Suprapubic skin (tissue), 4 donors: ENCODE data around the gene ASZ1.

Source experiments
- POLR2A ChIP-seq, 2 donors: fragments of 450-650 bp; IDR thresholded peaks; one replicate each; pipeline ENCODE4 v1.6.1; 2017; ENCODE audit warnings: antibody characterized with exemption in 2 of 2, mild to moderate bottlenecking in 2 of 2, moderate library complexity in 2 of 2
- POLR2AphosphoS5 ChIP-seq, 3 donors: sonication (generic); formaldehyde crosslinking; IDR thresholded peaks; one replicate each; pipeline ENCODE4 v1.6.1; 2017; ENCODE audit warnings: antibody characterized with exemption in 3 of 3
- TF ChIP-seq, protein P1 (sequence below), 2 donors: fragments of 200-600 bp in 1 of 2; fragments of 450-650 bp in 1 of 2; sonication (generic) in 1 of 2; IDR thresholded peaks; one replicate each; pipeline ENCODE4 v1.5.1; 2016 to 2019; ENCODE audit warnings: antibody characterized with exemption in 2 of 2, mild to moderate bottlenecking in 1 of 2, moderate library complexity in 1 of 2

DNA sequence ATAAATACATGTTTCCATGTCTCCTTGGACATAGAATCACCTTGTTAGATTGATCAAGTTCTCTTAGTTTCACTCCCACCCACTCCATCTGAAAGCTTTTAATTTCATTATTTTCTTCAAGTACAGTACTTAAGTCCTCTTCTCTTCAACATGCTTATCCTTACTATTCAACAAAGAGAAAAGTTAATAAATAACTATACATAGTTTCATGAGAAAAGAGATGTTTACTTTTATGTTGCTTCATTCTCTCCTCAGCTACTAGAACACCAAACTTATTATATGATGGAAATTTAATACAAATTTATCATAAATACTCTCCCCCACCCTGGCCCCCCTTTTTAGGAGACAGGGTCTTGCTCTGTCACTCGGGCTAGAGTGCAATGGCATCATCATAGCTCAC lies 33.5 kb downstream of the ASZ1 start:
- TF ChIP-seq POLR2AphosphoS5 (IDR thresholded peaks at IDR 0.05) = no peak
- TF ChIP-seq, protein P1, sequence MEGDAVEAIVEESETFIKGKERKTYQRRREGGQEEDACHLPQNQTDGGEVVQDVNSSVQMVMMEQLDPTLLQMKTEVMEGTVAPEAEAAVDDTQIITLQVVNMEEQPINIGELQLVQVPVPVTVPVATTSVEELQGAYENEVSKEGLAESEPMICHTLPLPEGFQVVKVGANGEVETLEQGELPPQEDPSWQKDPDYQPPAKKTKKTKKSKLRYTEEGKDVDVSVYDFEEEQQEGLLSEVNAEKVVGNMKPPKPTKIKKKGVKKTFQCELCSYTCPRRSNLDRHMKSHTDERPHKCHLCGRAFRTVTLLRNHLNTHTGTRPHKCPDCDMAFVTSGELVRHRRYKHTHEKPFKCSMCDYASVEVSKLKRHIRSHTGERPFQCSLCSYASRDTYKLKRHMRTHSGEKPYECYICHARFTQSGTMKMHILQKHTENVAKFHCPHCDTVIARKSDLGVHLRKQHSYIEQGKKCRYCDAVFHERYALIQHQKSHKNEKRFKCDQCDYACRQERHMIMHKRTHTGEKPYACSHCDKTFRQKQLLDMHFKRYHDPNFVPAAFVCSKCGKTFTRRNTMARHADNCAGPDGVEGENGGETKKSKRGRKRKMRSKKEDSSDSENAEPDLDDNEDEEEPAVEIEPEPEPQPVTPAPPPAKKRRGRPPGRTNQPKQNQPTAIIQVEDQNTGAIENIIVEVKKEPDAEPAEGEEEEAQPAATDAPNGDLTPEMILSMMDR (IDR thresholded peaks at IDR 0.05) = no peak
- no peak for TF ChIP-seq POLR2A (IDR thresholded peaks at IDR 0.05)
